ENCODE results near the gene LINC01488.

The LINC01488 gene

DNA sequence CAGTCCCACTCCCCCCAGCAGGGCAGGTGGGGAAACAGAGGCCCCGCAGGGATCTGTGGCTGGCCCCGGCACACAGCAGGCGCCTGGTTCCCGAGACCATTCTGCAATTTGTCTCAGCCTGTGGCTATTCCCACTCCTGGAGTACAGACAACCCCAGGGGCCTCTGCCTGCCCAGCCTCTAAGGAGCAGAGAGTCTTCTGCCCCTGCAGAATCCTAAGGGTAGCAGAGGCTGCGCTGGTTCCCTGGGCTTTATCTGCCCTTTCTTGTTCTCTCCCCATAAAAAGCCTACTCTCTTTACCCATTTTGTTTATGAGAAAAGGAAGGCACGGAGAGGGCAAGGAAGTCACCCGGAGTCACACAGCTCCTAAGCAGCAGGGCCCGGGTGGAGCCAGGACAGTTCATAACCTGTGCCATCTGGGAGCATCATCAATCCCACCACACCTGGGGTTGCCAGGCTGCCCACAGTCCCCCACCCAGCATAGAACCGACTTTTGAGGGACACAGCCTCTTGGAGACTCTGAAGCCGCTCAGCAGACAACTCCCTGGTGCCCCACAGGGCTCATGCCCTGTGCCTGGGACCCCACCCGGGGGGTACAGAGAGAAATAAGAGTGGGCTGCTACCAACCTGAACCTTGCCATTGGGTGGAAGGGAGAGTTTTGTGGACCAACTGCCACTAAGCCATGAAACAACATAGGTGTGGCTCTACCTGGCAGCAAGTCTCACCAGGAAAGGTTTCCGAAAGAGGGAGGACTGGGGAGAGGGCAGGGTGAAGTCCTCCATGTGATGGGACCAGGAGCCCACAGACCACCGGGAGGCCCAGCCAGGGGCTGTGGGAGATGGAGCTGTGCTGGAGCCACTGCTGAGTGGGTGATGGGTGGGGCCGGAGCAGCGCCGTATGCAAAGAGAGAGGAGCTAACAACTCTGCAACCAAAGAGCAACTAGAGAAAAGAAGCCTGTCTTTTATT, 17.2 kb upstream of the LINC01488 start:
- no peak for DNase-seq

DNA sequence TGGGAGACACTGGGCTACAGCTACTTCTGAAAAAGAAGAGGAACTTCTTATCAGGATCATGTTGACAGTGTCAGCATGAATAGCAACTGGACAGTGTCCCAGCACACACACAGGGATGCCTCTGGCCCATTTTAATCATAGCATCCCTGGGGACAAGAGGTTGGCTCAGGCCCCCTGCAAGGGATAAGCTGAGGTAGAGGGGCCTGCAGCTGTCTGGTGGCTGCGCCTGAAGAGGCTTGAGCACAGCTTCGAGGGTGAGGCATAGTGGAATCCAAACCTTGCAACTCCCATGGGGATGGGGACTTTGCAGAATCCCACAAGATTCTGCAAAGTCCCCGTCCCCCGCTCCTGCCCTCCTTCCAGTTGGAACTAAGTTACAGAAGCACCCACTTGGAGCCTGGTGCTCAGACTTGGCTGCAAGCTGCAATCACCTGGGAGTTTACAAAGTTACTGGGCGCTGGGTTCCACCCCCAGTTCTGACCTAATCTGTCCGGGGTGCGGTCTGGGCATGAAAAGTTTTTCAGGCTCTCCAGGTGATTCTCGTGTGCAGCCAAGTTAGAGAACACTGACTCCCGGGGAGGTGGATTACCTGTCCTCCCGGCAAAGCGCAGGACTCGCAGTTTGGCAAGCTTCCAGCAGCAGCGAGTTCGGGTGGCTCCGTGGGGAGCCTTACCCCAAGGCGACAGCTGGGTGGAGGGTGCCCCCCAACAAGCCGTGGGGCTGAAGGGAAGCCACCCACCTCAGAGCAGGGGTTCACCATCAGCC, 16.0 kb upstream of the LINC01488 start:
- no peak for DNase-seq

DNA sequence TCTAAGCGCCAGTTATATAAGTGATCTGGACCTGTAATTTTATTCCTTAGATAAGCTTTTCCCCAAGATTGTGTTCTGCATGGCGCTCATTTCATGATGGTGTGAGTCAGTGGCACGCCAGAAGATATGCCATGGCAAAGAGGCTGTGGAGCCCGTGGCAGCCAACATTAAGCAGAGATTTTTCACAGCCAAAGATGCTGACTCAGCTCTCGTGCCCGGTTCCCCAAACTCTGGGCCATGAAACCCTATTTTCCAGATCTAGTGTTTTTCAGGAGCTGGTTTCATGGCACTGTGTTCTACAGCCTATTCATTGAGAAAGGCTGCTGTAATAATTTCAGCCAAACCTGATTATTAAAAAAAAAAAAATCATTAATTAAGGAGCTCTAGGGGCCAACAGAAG, 15.4 kb upstream of the LINC01488 start:
- no peak for DNase-seq

DNA sequence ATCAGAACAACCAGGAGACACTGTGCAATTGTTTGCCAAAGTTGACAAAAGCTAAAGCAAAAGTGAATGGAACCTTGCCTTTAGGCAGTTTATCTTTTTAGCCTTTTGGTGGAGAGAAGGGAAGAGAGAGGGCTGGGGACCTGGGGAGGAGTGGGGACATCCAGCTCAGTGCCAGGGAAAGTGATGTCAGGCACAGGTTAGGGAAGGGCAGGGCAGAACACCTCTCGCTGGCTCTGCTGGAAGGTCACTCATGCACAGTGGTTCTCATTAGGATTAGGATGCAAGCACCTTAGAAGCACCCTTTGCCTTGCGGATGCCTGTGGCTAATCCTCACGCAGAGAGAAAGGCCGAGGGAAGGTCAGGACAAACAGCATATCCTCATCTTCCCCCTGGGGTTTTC, 14.3 kb upstream of the LINC01488 start:
- no peak for DNase-seq

DNA sequence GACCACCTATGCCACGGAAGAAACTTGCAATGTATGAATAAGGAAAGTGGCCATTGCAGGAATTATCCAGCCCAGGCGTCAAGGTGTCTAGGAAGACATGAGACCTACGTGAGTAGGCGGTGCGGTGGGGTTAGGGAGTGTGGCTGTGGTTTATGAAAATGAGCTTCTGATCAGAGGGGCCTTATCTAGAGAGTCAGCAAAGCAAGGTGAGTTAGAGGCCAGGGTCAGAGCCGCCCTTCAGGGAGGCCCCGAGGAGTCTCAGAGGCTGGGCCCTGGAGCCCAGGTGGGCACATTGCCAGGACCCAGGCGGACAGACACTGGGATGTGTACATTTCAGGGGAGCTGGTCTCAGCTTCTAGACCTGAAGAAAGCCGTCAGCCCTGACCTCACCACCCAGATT, 13.8 kb upstream of the LINC01488 start:
- DNase-seq, result no peak

DNA sequence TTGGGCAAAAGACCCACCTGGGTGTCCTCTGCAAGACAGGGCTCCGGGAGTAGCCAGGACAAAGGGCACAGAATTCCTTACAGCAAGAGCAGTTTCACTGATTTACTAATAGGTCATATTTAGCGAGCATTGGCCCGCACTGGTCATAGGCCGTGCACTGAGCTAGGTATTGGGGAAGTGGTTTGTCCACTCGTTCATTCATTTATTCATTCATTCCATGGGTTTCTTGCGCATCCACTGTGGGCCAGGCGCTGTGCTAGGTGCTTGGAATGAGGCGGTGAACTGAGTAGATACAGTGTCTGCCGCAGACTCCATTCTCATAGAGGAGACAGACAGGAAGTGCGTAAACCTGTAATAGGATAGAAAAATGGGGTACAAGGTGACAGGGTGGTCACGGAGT, 13.2 kb upstream of the LINC01488 start:
- DNase-seq, result no peak

DNA sequence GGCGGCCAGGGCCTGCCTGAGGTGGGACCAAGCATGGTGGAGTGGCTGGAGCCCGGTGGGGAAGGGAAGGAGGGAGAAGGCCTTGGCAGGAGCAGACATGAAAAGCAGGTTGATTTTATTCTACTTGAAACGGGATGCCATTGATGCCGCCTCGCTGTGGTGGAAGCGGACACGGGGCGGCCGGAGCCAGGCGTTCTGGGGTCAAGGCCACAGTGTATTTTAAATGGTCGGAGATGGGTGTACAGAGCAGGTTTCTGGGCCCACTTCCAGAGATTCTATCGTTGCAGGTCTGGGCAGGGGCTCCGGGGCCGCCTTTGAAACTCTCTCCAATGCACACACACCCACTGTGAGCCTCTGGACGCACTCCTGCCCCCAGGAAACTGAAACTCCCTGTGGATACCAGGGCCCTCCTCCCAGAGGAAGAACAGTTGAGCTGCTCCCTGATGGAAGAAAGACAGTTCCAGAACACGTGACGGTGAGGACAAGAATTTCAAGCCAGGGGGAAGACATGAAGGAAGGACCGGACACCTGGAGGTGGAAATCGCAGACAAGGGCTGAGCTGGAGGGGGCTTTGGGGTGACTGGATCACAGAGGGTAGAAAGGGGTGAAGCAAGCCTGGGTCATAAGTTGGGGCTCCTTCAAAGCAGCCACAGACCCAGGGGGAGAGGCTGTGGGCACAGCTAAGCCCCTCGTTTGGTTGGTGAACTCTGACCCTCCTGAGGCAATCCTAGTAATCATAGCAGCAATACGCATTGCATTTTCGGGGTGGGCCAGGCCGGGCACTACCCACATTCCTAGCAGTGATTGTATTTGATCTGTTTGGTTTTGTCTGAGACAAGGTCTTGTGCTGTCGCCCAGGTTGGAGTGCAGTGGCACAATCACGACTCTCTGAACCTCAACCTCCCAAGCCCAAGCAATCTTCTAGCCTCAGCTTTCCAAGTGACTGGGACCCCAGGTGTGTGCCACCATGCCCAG, 12.3 kb upstream of the LINC01488 start:
- no peak for DNase-seq

DNA sequence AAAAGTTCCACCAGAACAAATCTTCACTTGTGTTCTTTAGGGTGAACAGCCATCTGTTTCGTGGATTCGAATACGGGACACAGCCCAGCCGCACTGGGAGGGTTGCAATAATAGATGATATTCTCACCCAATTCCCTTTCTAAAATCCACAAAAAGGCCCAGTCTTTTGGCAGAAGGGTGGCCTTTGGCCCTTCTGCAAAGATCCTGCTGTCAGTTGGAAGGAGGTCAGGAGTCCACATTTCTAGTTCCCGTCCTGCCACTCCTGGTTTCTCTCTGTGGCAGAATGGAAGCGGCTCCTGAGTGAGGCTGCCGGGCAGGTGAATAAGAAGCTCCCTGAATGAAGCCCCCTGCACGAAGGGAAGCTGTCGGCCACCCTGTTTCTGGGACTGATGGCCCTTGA, 11.2 kb upstream of the LINC01488 start:
- DNase-seq, result no peak

DNA sequence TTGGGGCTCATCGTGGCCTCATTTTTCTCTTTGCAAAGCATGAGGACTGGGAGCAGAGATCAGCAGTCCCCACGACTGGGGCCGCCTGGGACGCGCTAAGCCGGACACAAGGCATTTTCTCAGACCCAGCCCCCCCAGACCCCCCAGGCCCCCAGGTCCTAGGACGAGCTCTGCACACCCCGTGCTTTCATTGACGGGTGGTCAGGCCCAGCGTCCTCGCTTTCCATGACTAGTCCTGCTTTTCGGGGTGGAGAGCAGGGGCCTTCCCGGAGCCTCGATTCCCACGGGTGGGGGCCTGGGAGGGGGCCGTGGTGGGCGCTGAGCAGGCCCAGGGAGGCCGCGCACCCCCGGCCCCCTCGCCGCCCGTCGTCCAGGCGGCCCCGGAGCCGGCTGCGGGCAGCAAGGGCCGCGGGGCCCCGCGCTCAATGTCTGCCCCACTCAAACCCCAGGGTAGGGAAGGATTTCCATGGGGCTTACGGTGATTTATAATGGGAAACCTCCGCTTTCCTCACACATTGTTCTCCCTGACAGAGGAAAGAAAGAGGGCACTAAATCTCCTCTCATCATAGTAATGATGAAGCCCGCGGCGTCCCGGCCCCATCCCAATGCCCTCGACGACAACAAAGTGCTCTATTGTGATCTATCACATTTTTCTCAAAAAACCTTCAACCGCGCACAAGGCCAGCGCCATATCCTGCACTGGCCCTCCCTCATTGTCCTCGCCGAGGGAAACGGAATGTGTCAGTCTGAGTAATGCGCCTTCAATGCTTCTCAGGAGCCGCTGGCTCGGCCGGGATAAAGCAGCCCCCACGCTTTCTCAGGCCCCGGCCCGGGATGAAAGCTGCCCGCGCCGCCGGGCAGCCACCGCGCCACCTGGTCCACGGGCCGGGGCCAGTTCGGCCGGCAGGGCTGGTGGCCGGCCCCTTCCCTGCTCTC, 10.4 kb upstream of the LINC01488 start:
- no peak for DNase-seq

DNA sequence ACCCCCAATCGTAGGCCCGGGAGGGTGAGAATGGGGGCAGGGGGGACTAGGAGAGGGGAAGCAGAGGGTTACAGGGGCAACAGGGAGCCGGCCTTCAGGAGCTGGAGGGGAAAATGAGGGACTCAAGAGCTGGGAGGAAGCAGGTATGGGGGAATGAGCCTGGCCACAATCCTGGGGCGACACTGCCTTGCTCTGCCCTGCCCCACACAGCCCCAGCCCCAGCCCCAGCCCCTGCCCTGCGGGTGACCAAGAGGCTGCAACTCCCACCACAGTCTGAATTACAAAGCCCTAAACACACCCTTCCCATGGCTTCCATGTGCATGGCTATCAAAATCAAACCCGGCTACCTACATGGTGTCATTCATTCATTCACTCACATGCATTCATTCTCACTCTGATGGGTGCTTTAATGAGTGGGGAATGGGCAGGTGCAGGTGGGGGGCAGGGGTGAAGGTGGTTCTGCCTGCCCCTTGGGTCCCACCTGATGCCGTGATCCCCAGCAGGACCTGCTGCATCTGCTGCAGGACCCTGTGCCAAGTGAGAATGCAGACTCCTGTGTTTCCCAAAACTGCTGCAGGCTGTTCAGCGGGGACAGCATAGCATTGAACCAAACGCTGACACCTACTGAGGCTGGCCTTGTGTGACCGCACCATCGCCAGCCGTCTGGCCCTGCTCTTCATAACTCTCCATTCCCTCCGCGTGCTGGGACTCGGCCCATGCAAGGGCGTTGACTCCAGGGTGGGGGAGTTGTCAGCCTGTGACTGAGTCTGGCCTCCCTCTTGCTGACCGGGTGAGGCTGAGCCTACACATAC, 9.5 kb upstream of the LINC01488 start:
- no peak for DNase-seq

DNA sequence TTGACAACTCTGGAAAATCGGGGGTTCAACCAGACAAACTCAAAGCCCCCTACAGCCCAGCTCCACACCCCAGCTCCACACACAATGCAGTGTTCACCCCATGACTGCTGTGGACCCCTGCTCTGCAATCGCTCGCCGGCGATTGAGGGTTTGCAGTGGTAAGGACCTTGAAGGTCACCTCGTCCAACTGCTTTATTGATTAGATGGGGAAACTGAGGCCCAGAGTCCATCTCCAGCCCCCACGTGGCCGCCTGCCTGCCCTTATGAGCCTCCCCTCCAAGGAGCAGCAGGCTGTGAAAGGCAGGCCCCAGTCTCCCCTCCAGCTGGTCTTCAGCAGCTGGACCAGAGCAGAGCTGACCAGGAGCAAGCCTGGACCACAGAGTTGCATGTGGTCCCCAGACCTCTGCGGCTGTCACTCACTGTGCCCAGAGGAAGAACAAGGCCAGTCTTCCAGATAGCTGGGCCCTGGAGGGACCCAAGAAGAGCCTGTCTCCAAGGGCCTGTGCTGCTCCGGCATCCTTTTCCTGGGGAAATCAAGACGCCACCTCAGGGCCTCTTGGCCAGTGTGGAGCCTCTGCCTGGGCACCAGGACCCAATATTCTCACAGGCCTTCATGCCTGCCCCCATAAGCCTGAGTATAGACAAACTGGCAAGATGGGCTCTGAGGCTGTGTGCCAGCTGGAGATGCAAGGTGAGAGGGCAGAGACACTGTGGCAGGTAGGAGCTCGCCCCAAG, 8.8 kb upstream of the LINC01488 start:
- no peak for DNase-seq

DNA sequence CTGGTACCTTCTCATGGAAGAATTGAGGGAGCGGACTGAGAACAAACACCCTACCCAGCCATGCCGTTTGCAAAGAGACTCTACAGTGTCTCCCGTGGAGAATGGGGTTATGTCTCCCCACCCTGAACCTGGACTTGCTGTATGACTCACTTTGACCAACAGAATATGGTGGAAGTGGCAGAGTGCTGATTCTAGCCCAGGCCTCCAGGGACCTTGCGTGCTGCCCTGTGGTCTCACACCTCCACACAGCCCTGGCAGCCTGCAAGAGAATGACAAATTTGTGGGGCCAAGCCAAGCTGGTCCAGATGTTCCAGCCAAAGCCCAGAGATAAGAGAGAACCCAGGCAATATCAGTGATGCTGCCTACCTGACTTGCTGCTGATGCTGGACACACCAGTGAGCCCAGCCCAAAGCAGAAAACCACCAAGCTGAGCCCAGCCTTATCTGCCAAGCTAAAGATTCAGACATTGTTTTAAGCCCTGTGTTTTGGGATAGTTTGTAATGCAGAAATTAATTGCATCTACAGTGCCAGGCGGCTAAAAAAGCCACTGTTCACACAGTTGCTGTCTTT, 8.1 kb upstream of the LINC01488 start:
- no peak for DNase-seq

DNA sequence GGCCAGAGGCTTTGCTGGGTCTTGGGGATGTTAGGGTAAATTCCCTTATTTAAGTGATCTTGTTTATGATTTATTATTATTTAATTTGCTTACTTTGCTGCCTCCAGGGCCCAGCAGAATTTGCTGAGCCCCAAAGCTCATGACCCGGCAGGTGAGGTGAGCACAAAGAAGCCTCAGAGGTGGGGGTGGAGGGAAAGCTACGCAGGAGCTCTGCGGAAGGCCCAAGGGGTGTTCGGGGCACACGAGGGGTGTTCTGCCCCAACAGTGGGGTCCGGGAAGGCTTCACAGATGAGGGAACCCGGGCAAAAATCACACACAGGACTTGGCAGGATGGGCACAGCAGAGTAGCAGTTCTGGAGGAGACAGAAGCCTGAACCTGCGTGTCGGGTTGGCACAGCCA, 6.7 kb upstream of the LINC01488 start:
- DNase-seq, result no peak

DNA sequence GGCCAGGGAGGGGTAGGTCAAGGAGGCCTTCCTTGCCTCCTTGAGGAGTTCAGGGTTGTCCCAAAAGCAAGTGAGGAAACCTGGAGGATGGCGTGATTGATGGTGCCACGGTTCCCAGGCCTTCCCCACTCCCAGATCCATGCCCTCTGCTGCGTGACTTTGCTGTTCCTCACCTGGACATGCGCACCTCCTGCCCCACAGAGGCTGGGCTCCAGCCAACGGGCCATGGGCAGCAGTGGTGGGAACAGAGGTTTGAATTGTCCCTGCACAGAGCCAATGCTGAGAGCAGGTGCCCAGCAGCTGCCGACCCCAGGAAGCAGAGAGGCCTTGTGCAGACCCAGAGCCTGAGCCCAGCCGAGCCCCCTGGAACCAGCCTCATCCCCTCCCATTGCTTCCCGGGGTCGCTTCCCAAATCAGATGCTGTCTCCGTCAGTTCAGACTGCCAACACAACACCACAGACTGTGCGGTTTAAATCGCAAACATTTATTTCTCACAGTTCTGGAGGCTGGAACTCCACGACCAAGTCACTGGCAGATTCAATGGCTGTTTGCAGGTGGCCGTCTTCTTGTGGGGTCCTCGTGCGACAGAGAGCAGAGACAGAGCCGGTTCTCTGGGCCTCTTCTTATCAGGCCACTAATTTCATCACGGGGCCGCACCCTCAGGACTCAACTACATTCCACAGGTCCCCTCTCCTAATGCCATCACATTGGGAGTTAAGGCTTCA, 6.2 kb upstream of the LINC01488 start:
- DNase-seq, result no peak

DNA sequence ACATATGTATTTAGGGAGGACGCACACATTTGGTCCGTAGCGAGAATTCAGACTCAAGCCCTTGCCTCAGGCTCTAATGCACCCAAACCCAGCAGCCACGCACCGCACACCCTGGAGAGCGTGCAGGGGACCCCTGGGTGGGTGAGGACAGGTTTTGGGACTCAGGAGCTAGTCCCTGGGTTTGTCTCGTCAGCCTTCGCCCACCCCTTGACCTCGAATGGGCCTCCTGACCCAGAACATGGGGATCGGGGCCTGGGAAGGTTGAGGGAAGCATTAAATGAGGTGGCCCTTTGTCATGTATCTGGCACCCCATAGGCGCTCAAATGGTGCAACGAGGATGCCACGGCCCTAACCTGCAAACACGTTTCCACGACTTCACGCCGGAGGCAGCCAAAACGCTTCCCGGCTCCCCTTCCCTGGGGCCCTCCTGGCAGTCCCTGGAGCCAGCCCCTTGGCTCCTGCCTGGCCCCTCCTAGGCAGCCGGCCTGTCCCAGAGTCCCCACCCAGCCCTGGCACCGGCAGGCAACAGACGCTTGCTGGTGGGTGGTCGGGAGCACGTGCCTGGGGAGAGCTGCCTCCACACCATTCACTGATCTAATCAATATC, 5.5 kb upstream of the LINC01488 start:
- DNase-seq, result no peak

DNA sequence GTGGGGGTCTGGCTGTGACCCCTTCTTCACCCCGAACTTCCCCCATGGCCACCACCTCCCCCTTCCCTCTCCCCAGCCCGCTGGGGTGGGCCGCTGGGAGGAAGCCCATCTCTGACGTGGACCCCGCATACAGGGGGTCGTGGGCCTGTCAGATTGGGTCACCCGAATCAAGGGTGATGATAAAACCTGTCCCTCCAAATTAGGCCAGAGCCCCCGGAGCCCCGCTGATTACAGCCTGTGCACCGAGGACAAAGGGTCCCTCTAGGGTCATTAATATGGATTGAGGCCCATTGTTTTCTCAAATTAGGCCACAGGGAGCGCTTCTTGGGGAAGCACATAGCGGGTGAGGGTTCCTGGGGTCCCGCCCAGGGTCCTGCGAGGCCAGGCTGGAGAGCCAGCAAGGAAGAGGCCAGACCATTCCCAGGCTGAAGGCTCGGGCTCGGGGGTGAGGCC, 4.9 kb upstream of the LINC01488 start:
- no peak for DNase-seq

DNA sequence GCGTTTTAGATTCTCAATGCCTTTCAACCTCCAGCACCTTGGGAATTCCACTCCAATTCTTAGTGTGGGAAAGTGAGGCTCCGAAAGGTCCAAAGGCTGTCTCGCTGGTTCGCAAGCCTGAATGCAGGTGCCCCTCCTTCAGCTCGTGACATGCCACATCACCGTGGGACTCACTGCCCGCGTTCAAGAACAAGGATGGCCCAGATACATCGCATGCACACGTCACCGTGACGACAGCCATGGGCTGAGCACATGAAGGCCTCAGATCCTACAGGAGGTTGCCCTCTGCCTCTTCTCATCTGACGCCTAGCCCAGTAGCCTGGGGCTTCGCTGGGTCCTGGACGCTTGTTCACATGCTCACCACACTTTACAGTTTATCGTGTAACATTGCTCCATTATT, 4.4 kb upstream of the LINC01488 start:
- no peak for DNase-seq
